K562 (cell line): Measurements from ENCODE around the gene JAM2. TPM values are rescaled to one million over a fixed set of nuclear protein-coding genes. Genes with fewer than 3 reads are reported as not detected.
A peak's percentile ranks its signal among the peaks of the same experiment; 100 is the strongest.

Experiments
- ATAC-seq: fragments of 200-7000 bp; cut with Tn5 transposase; 3 replicates; pipeline ENCODE4 v1.9.1; 2020; ENCODE audit warnings: moderate library complexity
- BruUV-seq: library from RNA; stranded (reverse); fragments of 400-500 nt; replicated peaks from 2 replicates; lab custom pipeline; 2021; lab: Mats Ljungman, UMichigan
- CTCF ChIA-PET: fragments of 300-600 bp; formaldehyde crosslinking; extraction: SDS; loops from one replicate; lab custom pipeline; 2021; ENCODE audit warnings: low intra/inter-chr PET ratio; lab: Yijun Ruan, JAX
- POLR2A ChIA-PET: fragments of 300-600, 350-650 bp; sonication (Branson Sonifier 250); formaldehyde crosslinking; extraction: SDS; loops from one replicate; lab custom pipeline; 2021; ENCODE audit warnings: antibody characterized with exemption, inconsistent platforms; lab: Yijun Ruan, JAX
- DNase-seq, 4 experiments: peaks; one replicate each; pipeline versions ENCODE4 v3.0.0 to v3.0.0-alpha.2; 2011 to 2018; ENCODE audit warnings: low spot score in 3 of 4, mixed read lengths in 3 of 4; ENCODE audit errors: extremely low read depth in 1 of 4
- FAIRE-seq: peaks from 2 replicates; lab custom pipeline; 2011; peaks lifted over from hg19 to GRCh38; lab: Jason Lieb, UNC
- H2AFZ ChIP-seq: 2 replicates; pipeline ENCODE4 v1.6.0; 2011; ENCODE audit warnings: low read depth, low read length, control low read depth, inconsistent platforms
- H3K27ac ChIP-seq: fragments of 200-600 bp; 3 replicates; pipeline ENCODE4 v1.8.0; 2011; ENCODE audit warnings: low read depth, mild to moderate bottlenecking, control low read depth, inconsistent platforms, low read length, moderate library complexity, mixed read lengths; ENCODE audit errors: extremely low read depth
- H3K27me3 ChIP-seq, 2 experiments: fragments of 300-600 bp in 1 of 2; 2 replicates in 1 of 2; 3 replicates in 1 of 2; pipeline versions ENCODE4 v1.6.0 to v1.8.0; 2011; ENCODE audit warnings: inconsistent platforms in 2 of 2, low read length in 2 of 2, mild to moderate bottlenecking in 1 of 2, mixed read lengths in 1 of 2, moderate library complexity in 1 of 2; ENCODE audit not compliant: control insufficient read depth in 2 of 2, insufficient read depth in 2 of 2
- H3K36me3 ChIP-seq: fragments of 300-600 bp; 3 replicates; pipeline ENCODE4 v1.8.0; 2011; ENCODE audit warnings: mild to moderate bottlenecking, low read length, inconsistent platforms; ENCODE audit not compliant: control insufficient read depth, insufficient read depth
- H3K4me1 ChIP-seq, 2 experiments: fragments of 200-600 bp in 1 of 2; replicated peaks in 1 of 2; 2 replicates in 1 of 2; 3 replicates in 1 of 2; pipeline versions ENCODE4 v1.5.1 to v1.8.0; 2011; ENCODE audit warnings: inconsistent platforms in 2 of 2, low read length in 2 of 2, mild to moderate bottlenecking in 1 of 2, mixed read lengths in 1 of 2, moderate library complexity in 1 of 2; ENCODE audit not compliant: control insufficient read depth in 2 of 2, insufficient read depth in 2 of 2
- H3K4me2 ChIP-seq: 2 replicates; pipeline ENCODE4 v1.6.1; 2011; ENCODE audit warnings: low read length, control low read depth, inconsistent platforms, mixed read lengths; ENCODE audit not compliant: insufficient read depth
- H3K4me3 ChIP-seq: fragments of 200-600 bp; sonication (generic), shearing (Covaris generic); 2 replicates; pipeline ENCODE4 v1.5.1; 2016; ENCODE audit warnings: control low read depth, inconsistent platforms
- H3K79me2 ChIP-seq: fragments of 200-600 bp; 3 replicates; pipeline ENCODE4 v1.8.0; 2011; ENCODE audit warnings: low read length, inconsistent platforms; ENCODE audit not compliant: control insufficient read depth, insufficient read depth
- H3K9ac ChIP-seq, 2 experiments: 2 replicates each; pipeline versions ENCODE4 v1.6.0 to v1.6.1; 2011; ENCODE audit warnings: low read depth in 2 of 2, low read length in 2 of 2, control low read depth in 1 of 2, inconsistent platforms in 1 of 2, mild to moderate bottlenecking in 1 of 2, mixed read lengths in 1 of 2; ENCODE audit not compliant: insufficient read depth in 1 of 2
- H3K9me1 ChIP-seq: one replicate; pipeline ENCODE4 v1.6.0; 2011; ENCODE audit warnings: inconsistent platforms, mild to moderate bottlenecking, low read length, moderate library complexity; ENCODE audit not compliant: control insufficient read depth, insufficient read depth
- H3K9me3 ChIP-seq: replicated peaks from 2 replicates; pipeline ENCODE4 v1.5.1; 2011; ENCODE audit warnings: low read depth, low read length, inconsistent platforms; ENCODE audit not compliant: control insufficient read depth, insufficient read depth
- H4K20me1 ChIP-seq: replicated peaks from 2 replicates; pipeline ENCODE4 v1.6.1; 2011; ENCODE audit warnings: low read length, inconsistent platforms, mixed read lengths; ENCODE audit not compliant: control insufficient read depth, insufficient read depth
- ATF4 ChIP-seq: fragments of 450-650 bp; formaldehyde crosslinking; IDR thresholded peaks from 2 replicates; pipeline ENCODE4 v1.4.0; 2022; ENCODE audit warnings: mild to moderate bottlenecking, moderate library complexity
- FIP1L1 ChIP-seq: fragments of 200-400 bp; formaldehyde crosslinking; IDR thresholded peaks from 2 replicates; pipeline ENCODE4 v1.6.1; 2018; ENCODE audit warnings: mild to moderate bottlenecking, low read depth, low read length; ENCODE audit not compliant: poor library complexity, severe bottlenecking
- GTF2E2 ChIP-seq: fragments of 200-800 bp; sonication (Bioruptor generic); IDR thresholded peaks from 2 replicates; pipeline ENCODE4 v1.6.1; 2016; ENCODE audit warnings: missing genetic modification characterization, missing compliant biosample characterization
- HOXB6 ChIP-seq: fragments of 250-450 bp; sonication (Bioruptor Pico); IDR thresholded peaks from 2 replicates; pipeline ENCODE4 v1.5.1; 2022; ENCODE audit warnings: mild to moderate bottlenecking, borderline replicate concordance
- ILF3 ChIP-seq: fragments of 450-650 bp; IDR thresholded peaks from 2 replicates; pipeline ENCODE4 v1.6.1; 2018; ENCODE audit warnings: antibody characterized with exemption, mild to moderate bottlenecking, moderate library complexity, borderline replicate concordance
- LEF1 ChIP-seq: fragments of 450-650 bp; IDR thresholded peaks from 2 replicates; pipeline ENCODE4 v1.6.1; 2016; ENCODE audit warnings: mild to moderate bottlenecking
- NCOR1 ChIP-seq: fragments of 450-650 bp; IDR thresholded peaks from 2 replicates; pipeline ENCODE4 v1.6.1; 2016; ENCODE audit warnings: mild to moderate bottlenecking, moderate library complexity
- PCBP1 ChIP-seq: fragments of 200-400 bp; formaldehyde crosslinking; IDR thresholded peaks from 2 replicates; pipeline ENCODE4 v1.6.1; 2018; ENCODE audit warnings: mild to moderate bottlenecking, low read depth, low read length; ENCODE audit not compliant: poor library complexity, severe bottlenecking
- RCOR1 ChIP-seq, 2 experiments: IDR thresholded peaks; 2 replicates each; pipeline ENCODE4 v1.6.1; 2012; ENCODE audit warnings: low read depth in 2 of 2, low read length in 2 of 2, borderline replicate concordance in 1 of 2, improper control_type of control experiment in 1 of 2
- SIX5 ChIP-seq, 2 experiments: IDR thresholded peaks; 2 replicates each; pipeline ENCODE4 v1.6.1; 2011; ENCODE audit warnings: low read length in 2 of 2, borderline replicate concordance in 1 of 2, low read depth in 1 of 2, mild to moderate bottlenecking in 1 of 2, moderate library complexity in 1 of 2; ENCODE audit not compliant: insufficient read depth in 1 of 2
- TCF3 ChIP-seq: sonication (generic); formaldehyde crosslinking; IDR thresholded peaks from 2 replicates; pipeline ENCODE4 v1.4.0; 2020; ENCODE audit warnings: mild to moderate bottlenecking, missing genetic modification reagents
- TEAD1 ChIP-seq, 2 experiments: fragments of 450-650 bp in 1 of 2; sonication (generic) in 1 of 2; formaldehyde crosslinking; IDR thresholded peaks; 2 replicates each; pipeline versions ENCODE4 v1.4.0 to v1.8.0; 2020 to 2022; ENCODE audit warnings: mild to moderate bottlenecking in 2 of 2, missing genetic modification reagents in 1 of 2
- UBTF ChIP-seq, 2 experiments: IDR thresholded peaks; 2 replicates each; pipeline ENCODE4 v1.6.1; 2012; ENCODE audit warnings: improper control_type of control experiment in 2 of 2, low read depth in 2 of 2, low read length in 2 of 2, borderline replicate concordance in 1 of 2
- YBX1 ChIP-seq: fragments of 450-650 bp; IDR thresholded peaks from 2 replicates; pipeline ENCODE4 v1.7.1; 2016; ENCODE audit warnings: mild to moderate bottlenecking
- ZNF146 ChIP-seq: IDR thresholded peaks from one replicate; pipeline ENCODE4 v1.6.1; 2018; ENCODE audit warnings: missing compliant biosample characterization; ENCODE audit not compliant: unreplicated experiment
- ZSCAN29 ChIP-seq: fragments of 450-650 bp; IDR thresholded peaks from 2 replicates; pipeline ENCODE4 v1.6.1; 2017
- WGBS: fragments of 100-300 bp; shearing (Covaris generic); methylation state at CpG from one replicate; pipeline ENCODE4 v1.1.6; 2016; ENCODE audit warnings: low coverage, mixed read lengths; ENCODE audit not compliant: insufficient coverage; ENCODE audit errors: missing lambda C conversion rate; 5-methylcytosine and 5-hydroxymethylcytosine counted together
- in situ Hi-C: fragments of 300-500 bp; cut with MboI; formaldehyde crosslinking; loops from 4 replicates; pipeline ENCODE4 v1.15.0; 2018; ENCODE audit warnings: inconsistent platforms, mixed read lengths
- intact Hi-C: fragments of 100-400 bp; cut with micrococcal nuclease; formaldehyde crosslinking; loops from 2 replicates; pipeline ENCODE4 v1.14.2; 2022
- polyA plus RNA-seq, 8 experiments: library from polyadenylated mRNA; depleted of rRNA in 4 of 8; stranded (reverse) in 5 of 8; unstranded in 3 of 8; fragments of >200 nt; fragmentation: Nextera tagmentation in 2 of 8; fragmentation: Illumina TruSeq in 1 of 8; extraction: Ambion mirVana in 2 of 8; extraction: Trizol in 1 of 8; gene quantifications; 2 replicates each; pipeline versions ENCODE4 v1.2.1 to v1.2.3, GENCODE V29; 2011 to 2014; ENCODE audit warnings: inconsistent platforms in 1 of 8, missing spikeins in 1 of 8
- total RNA-seq, 7 experiments: library from RNA; depleted of rRNA in 6 of 7; stranded (reverse); fragments of >200 nt in 6 of 7; fragmentation: Illumina TruSeq in 2 of 7; extraction: Trizol in 2 of 7; gene quantifications; 2 replicates each; pipeline versions ENCODE4 v1.2.1 to v1.2.3, GENCODE V29; 2011 to 2021; ENCODE audit warnings: low replicate concordance in 1 of 7

Gene JAM2
- total and polyA plus RNA-seq, 9 of the 15 experiments (the other 6 are each of a cell fraction or from before 2014, with no cell fraction given) = 0.03 to 0.08 (median 0.07) TPM; not detected in 6

DNA sequence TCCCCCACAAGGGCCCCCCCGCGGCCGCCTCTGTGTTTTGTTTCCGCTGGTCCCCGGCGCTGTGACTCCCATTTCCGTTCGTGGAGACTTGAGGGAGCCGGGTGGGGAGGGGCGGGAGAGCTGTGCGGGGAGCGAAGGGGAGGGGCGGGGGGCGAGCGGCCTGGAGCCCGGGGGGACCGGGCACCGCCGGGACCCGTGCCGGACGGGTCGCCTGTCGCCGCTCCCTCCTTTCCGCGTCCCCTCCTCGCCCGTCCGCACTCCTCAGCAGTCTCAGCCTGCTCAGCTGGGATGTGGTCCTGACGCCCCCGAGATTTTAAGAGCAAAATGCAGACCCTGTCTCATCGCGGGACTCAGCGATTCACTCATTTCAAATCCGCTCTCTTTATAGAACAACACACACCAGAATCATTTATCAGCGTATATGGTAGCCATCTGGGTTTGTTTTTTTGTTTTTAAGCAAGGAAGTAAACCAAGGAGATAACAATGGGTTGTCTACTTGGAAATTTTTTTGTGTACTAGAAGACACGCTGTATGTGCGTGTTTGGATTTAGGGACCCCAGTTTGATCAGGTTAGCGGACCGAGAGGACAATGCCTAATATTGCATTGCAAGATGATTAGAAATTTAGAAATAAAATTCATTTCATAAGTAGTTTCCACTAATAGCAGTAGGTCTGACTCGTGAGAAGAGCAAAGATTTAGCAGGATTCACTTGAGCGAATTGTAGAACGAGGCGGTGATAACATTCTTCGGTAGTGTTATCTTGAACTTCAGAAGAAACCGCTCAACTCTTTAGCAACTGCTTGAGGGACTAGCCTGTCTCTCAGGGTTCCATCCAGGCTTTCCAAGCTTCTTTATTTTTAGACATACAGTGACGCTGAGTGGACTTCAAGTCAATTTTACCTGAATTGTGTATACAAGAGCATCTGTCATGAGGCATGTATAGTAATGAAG is 96.9 kb downstream of the JAM2 start:
- peak overlapping the region; percentile 98 for H3K27ac ChIP-seq
- peak overlapping the region; percentile 98 for H3K4me2 ChIP-seq
- in situ Hi-C loops (no loop called here), intact Hi-C loops (loop anchor here (1.0 to 2.0 kb wide), 2 partner anchors 65 to 128 kb away; no protein-coding TSS in a partner anchor)
- peak overlapping the region; percentile 93 for H3K4me3 ChIP-seq
- H3K27me3 ChIP-seq = no peaks in the 10 kb centered on the region; a peak in 1 of 5 replicates
- POLR2A ChIA-PET = interaction anchor here (0.7 to 2.6 kb wide), 9 partner anchors 8 to 29 kb away, joined by 3 to 13 read pairs (median 4); no protein-coding TSS in a partner anchor
- no peaks in the 10 kb centered on the region for H3K9me1 ChIP-seq
- H3K4me1 ChIP-seq = peaks cover 7 to 21% of the 10 kb centered on the region in 2 experiments; a peak in 4 of 5 replicates
- H3K79me2 ChIP-seq = peaks cover 90% of the 10 kb centered on the region
- WGBS = under 1% methylated on average over 28 of the region's 48 CpGs
- CTCF ChIA-PET = no interaction called here
- peak in 3 of 4 experiments; percentile 74 to 91 (median 81) for DNase-seq
- peak; percentile 64 for FAIRE-seq
- BruUV-seq = TSS peak; percentile 38
- peak; percentile 79 for ATAC-seq
- H3K36me3 ChIP-seq = peaks cover 29% of the 10 kb centered on the region
- no peaks in the 10 kb centered on the region; the same call in 1 of the 2 replicates for H4K20me1 ChIP-seq
- H2AFZ ChIP-seq = peak overlapping the region; percentile 98
- peak overlapping the region; percentile 92 to 97 for H3K9ac ChIP-seq
- H3K9me3 ChIP-seq = no peaks in the 10 kb centered on the region
- TF ChIP-seq ZNF146 (CRISPR knock-in tag) = no peak
- peak; percentile 17; the same call in 1 of the 2 replicates for TF ChIP-seq NCOR1
- peak; percentile 6; the same call in 1 of the 2 replicates for TF ChIP-seq GTF2E2 (tag)
- TF ChIP-seq PCBP1 = no peak
- 0 out of 2 replicates have a peak, but pooled peaks have one; percentile 24 for TF ChIP-seq LEF1
- TF ChIP-seq FIP1L1 = no peak
- no peak for TF ChIP-seq YBX1
- TF ChIP-seq ATF4 (CRISPR knock-in tag) = no peak
- peak; percentile 47; the same call in 1 of the 2 replicates for TF ChIP-seq TCF3 (CRISPR knock-in tag)
- TF ChIP-seq ZSCAN29 = no peak
- no peak for TF ChIP-seq HOXB6 (CRISPR knock-in tag)
- TF ChIP-seq TEAD1 (CRISPR knock-in tag; IDR thresholded peaks at IDR 0.05) = peak; percentile 39 to 82; a peak in 2 of 4 replicates
- TF ChIP-seq ILF3 = no peak
- TF ChIP-seq RCOR1 (IDR thresholded peaks at IDR 0.05; ENCODE audit: borderline replicate concordance in 1 of 2, low read depth in 2 of 2, low read length in 2 of 2) = peak; percentile 49 to 96; a peak in 3 of 4 replicates
- TF ChIP-seq SIX5 (IDR thresholded peaks at IDR 0.05; ENCODE audit: borderline replicate concordance in 1 of 2, insufficient read depth in 1 of 2, low read depth in 1 of 2, low read length in 2 of 2) = peak in 1 of 2 experiments; percentile 26; a peak in 1 of 4 replicates
- peak in 1 of 2 experiments; percentile 71; a peak in 1 of 4 replicates for TF ChIP-seq UBTF (IDR thresholded peaks at IDR 0.05; ENCODE audit: borderline replicate concordance in 1 of 2, low read depth in 2 of 2, low read length in 2 of 2)
